Hepatocyte (in vitro differentiated cells): Measurements from ENCODE around the gene NSRP1. TPM values are rescaled to one million over a fixed set of nuclear protein-coding genes. Genes with fewer than 3 reads are reported as not detected.

Experiments used
- DNase-seq: peaks from one replicate; pipeline ENCODE4 v3.0.0-alpha.2; 2016; ENCODE audit warnings: low spot score
- H2AFZ ChIP-seq: fragments of 200-600 bp; sonication (generic); 2 replicates; pipeline ENCODE4 v1.6.0; 2016; ENCODE audit warnings: antibody characterized with exemption, mild to moderate bottlenecking
- H3K27ac ChIP-seq: fragments of 200-600 bp; sonication (generic); 2 replicates; pipeline ENCODE4 v1.5.1; 2016; ENCODE audit warnings: mild to moderate bottlenecking
- H3K27me3 ChIP-seq: fragments of 200-600 bp; sonication (generic); 2 replicates; pipeline ENCODE4 v1.6.1; 2016
- H3K36me3 ChIP-seq: fragments of 200-600 bp; sonication (generic); replicated peaks from 2 replicates; pipeline ENCODE4 v1.5.1; 2016; ENCODE audit warnings: low read depth; ENCODE audit not compliant: insufficient read depth
- H3K4me1 ChIP-seq: fragments of 200-600 bp; sonication (generic); 2 replicates; pipeline ENCODE4 v1.5.1; 2016; ENCODE audit warnings: mild to moderate bottlenecking, moderate library complexity; ENCODE audit not compliant: insufficient read depth
- H3K4me2 ChIP-seq: fragments of 200-600 bp; sonication (generic); 2 replicates; pipeline ENCODE4 v1.6.0; 2016
- H3K4me3 ChIP-seq: fragments of 200-600 bp; sonication (generic); 2 replicates; pipeline ENCODE4 v1.5.1; 2016; ENCODE audit warnings: mild to moderate bottlenecking
- H3K79me2 ChIP-seq: fragments of 200-600 bp; sonication (generic); 2 replicates; pipeline ENCODE4 v1.6.0; 2017; ENCODE audit warnings: mild to moderate bottlenecking
- H3K9me2 ChIP-seq: fragments of 200-600 bp; sonication (generic); replicated peaks from 2 replicates; pipeline ENCODE4 v1.6.0; 2017; ENCODE audit warnings: mild to moderate bottlenecking; ENCODE audit not compliant: insufficient read depth
- H3K9me3 ChIP-seq: fragments of 200-600 bp; sonication (generic); 2 replicates; pipeline ENCODE4 v1.5.1; 2016; ENCODE audit warnings: low read depth, mild to moderate bottlenecking
- H4K20me1 ChIP-seq: fragments of 200-600 bp; sonication (generic); 2 replicates; pipeline ENCODE4 v1.6.0; 2016; ENCODE audit warnings: mild to moderate bottlenecking; ENCODE audit not compliant: insufficient read depth, poor library complexity, severe bottlenecking
- CTCF ChIP-seq: fragments of 200-600 bp; sonication (generic); IDR thresholded peaks from 2 replicates; pipeline ENCODE4 v1.5.1; 2016; ENCODE audit warnings: antibody characterized with exemption, mild to moderate bottlenecking; ENCODE audit not compliant: poor library complexity
- EZH2 ChIP-seq: fragments of 200-600 bp; sonication (generic); IDR thresholded peaks from 2 replicates; pipeline ENCODE4 v1.6.1; 2016; ENCODE audit warnings: antibody characterized with exemption, mild to moderate bottlenecking, borderline replicate concordance
- EZH2phosphoT487 ChIP-seq: fragments of 200-600 bp; sonication (generic); IDR thresholded peaks from one replicate; pipeline ENCODE4 v1.6.1; 2018; ENCODE audit warnings: antibody characterized with exemption, mild to moderate bottlenecking, low read depth, moderate library complexity; ENCODE audit not compliant: unreplicated experiment, severe bottlenecking
- WGBS: methylation state at CpG from one replicate; pipeline ENCODE4 v1.1.6; 2016; ENCODE audit warnings: low lambda C conversion rate; ENCODE audit errors: missing lambda C conversion rate; 5-methylcytosine and 5-hydroxymethylcytosine counted together
- polyA plus RNA-seq: library from polyadenylated mRNA; unstranded; fragments of >200 nt; fragmentation: Nextera tagmentation; extraction: Ambion mirVana; gene quantifications from 2 replicates; pipeline ENCODE4 v1.2.1, GENCODE V29; 2016
- total RNA-seq: library from RNA; depleted of rRNA; stranded (reverse); fragments of >200 nt; gene quantifications from 2 replicates; pipeline ENCODE4 v1.2.3, GENCODE V29; 2014

NSRP1 gene
- total and polyA plus RNA-seq, 2 experiments from 2014 or later, result 8.6 to 39.2 TPM

GRCh38 chr17:30130121-30130520, 13.5 kb downstream of the NSRP1 start:
- H3K79me2 ChIP-seq, result peaks cover 82% of the 10 kb centered on the region
- TF ChIP-seq EZH2phosphoT487 (no peak), EZH2 (no peak), CTCF (no peak)

GRCh38 chr17:30132615-30133014, 16.0 kb downstream of the NSRP1 start:
- Histone ChIP-seq H3K27ac (no peak overlapping the region), H3K36me3 (no peaks in the 10 kb centered on the region), H2AFZ (no peak overlapping the region), H3K27me3 (no peaks in the 10 kb centered on the region), H3K4me1 (no peaks in the 10 kb centered on the region), H3K4me3 (no peak overlapping the region), H3K9me3 (no peaks in the 10 kb centered on the region), H3K79me2 (peaks cover 80% of the 10 kb centered on the region), H3K9me2 (no peaks in the 10 kb centered on the region), H4K20me1 (peaks cover 8% of the 10 kb centered on the region), H3K4me2 (no peak overlapping the region)
- TF ChIP-seq EZH2phosphoT487, result no peak
- DNase-seq, result no peak
- 98% methylated on average over 3 of the region's 3 CpGs for WGBS

More at GRCh38 chr17:30130121-30130520, 13.5 kb downstream of the NSRP1 start:
- Histone ChIP-seq H3K36me3 (no peaks in the 10 kb centered on the region), H3K4me1 (no peaks in the 10 kb centered on the region), H3K9me2 (no peaks in the 10 kb centered on the region), H2AFZ (no peak overlapping the region), H3K4me3 (no peak overlapping the region), H4K20me1 (peaks cover 23% of the 10 kb centered on the region), H3K9me3 (no peaks in the 10 kb centered on the region), H3K27me3 (no peaks in the 10 kb centered on the region), H3K4me2 (no peak overlapping the region), H3K27ac (no peak overlapping the region)
- DNase-seq, result no peak
- 100% methylated on average over 1 of the region's 1 CpG for WGBS

- no peak for TF ChIP-seq EZH2phosphoT487
- no peak for TF ChIP-seq EZH2
- TF ChIP-seq CTCF, result no peak
- DNase-seq, result no peak
- no peak overlapping the region for H3K4me2 ChIP-seq
- H3K9me3 ChIP-seq, result no peaks in the 10 kb centered on the region
- no peak overlapping the region for H3K27ac ChIP-seq
- no peaks in the 10 kb centered on the region for H3K9me2 ChIP-seq
- H2AFZ ChIP-seq, result no peak overlapping the region
- H3K27me3 ChIP-seq, result no peaks in the 10 kb centered on the region
- H3K36me3 ChIP-seq, result no peaks in the 10 kb centered on the region
- 90% methylated on average over 3 of the region's 3 CpGs for WGBS
- H4K20me1 ChIP-seq, result peaks cover 11% of the 10 kb centered on the region
- no peaks in the 10 kb centered on the region for H3K4me1 ChIP-seq
- no peak overlapping the region for H3K4me3 ChIP-seq
- H3K79me2 ChIP-seq, result peaks cover 80% of the 10 kb centered on the region
Observed at GRCh38 chr17:30133197-30133596, 16.6 kb downstream of the NSRP1 start.

- H3K4me1 ChIP-seq, result no peaks in the 10 kb centered on the region
- no peak overlapping the region for H3K27ac ChIP-seq
- TF ChIP-seq EZH2 (no peak), CTCF (no peak), EZH2phosphoT487 (no peak)
- H2AFZ ChIP-seq, result no peak overlapping the region
- no peak overlapping the region for H3K4me2 ChIP-seq
- no peaks in the 10 kb centered on the region for H3K9me3 ChIP-seq
- peaks cover 12% of the 10 kb centered on the region for H4K20me1 ChIP-seq
- peaks cover 79% of the 10 kb centered on the region for H3K79me2 ChIP-seq
- DNase-seq, result no peak
- no peaks in the 10 kb centered on the region for H3K27me3 ChIP-seq
- no peak overlapping the region for H3K4me3 ChIP-seq
- no peaks in the 10 kb centered on the region for H3K36me3 ChIP-seq
- H3K9me2 ChIP-seq, result no peaks in the 10 kb centered on the region
Observed at GRCh38 chr17:30134551-30134950, 17.9 kb downstream of the NSRP1 start.
